GM23338 (cell line): ENCODE measurements around the gene CPAMD8. TPM values are rescaled to one million over a fixed set of nuclear protein-coding genes. Genes with fewer than 3 reads are reported as not detected.
"Not testable (repeated sequence)": the region's sequence is repeated elsewhere in the genome, so short reads cannot be mapped to it uniquely, and the experiment has no call there.

Experiments used
- ATAC-seq: fragments of 200-7000 bp; cut with Tn5 transposase; 3 replicates; pipeline ENCODE4 v1.9.1; 2020
- DNase-seq: peaks from one replicate; pipeline ENCODE4 v3.0.0-alpha.2; 2015; ENCODE audit warnings: low spot score
- H2AFZ ChIP-seq: fragments of 200-600 bp; sonication (generic); 2 replicates; pipeline ENCODE4 v1.8.0; 2016; ENCODE audit warnings: antibody characterized with exemption, mild to moderate bottlenecking, moderate library complexity
- H3F3A ChIP-seq: fragments of 200-600 bp; sonication (generic); replicated peaks from 2 replicates; pipeline ENCODE4 v1.8.0; 2017; ENCODE audit warnings: antibody characterized with exemption, mixed run types, low read depth
- H3K27ac ChIP-seq: fragments of 200-600 bp; sonication (generic); 2 replicates; pipeline ENCODE4 v1.6.1; 2016; ENCODE audit warnings: low read depth
- H3K27me3 ChIP-seq: fragments of 200-600 bp; sonication (generic); 2 replicates; pipeline ENCODE4 v1.8.0; 2016; ENCODE audit warnings: mild to moderate bottlenecking, mixed run types, moderate library complexity; ENCODE audit not compliant: insufficient read depth
- H3K36me3 ChIP-seq: fragments of 200-600 bp; sonication (generic); 2 replicates; pipeline ENCODE4 v1.8.0; 2016; ENCODE audit warnings: mild to moderate bottlenecking; ENCODE audit not compliant: insufficient read depth
- H3K4me1 ChIP-seq: fragments of 200-600 bp; sonication (generic); 2 replicates; pipeline ENCODE4 v1.8.0; 2016; ENCODE audit warnings: mild to moderate bottlenecking, moderate library complexity; ENCODE audit not compliant: insufficient read depth
- H3K4me2 ChIP-seq: fragments of 200-600 bp; sonication (generic); 2 replicates; pipeline ENCODE4 v1.7.1; 2017; ENCODE audit warnings: mixed run types
- H3K4me3 ChIP-seq: fragments of 200-600 bp; sonication (generic); 2 replicates; pipeline ENCODE4 v1.6.1; 2016; ENCODE audit warnings: mixed run types
- H3K79me2 ChIP-seq: fragments of 200-600 bp; sonication (generic); replicated peaks from 2 replicates; pipeline ENCODE4 v1.8.0; 2017; ENCODE audit warnings: mild to moderate bottlenecking; ENCODE audit not compliant: insufficient read depth
- H3K9me2 ChIP-seq: fragments of 200-600 bp; sonication (generic); 2 replicates; pipeline ENCODE4 v1.8.0; 2017; ENCODE audit not compliant: insufficient read depth
- H4K20me1 ChIP-seq: fragments of 200-600 bp; sonication (generic); replicated peaks from 2 replicates; pipeline ENCODE4 v1.8.0; 2017; ENCODE audit warnings: mild to moderate bottlenecking; ENCODE audit not compliant: insufficient read depth
- H3K27ac Mint-ChIP-seq: 2 replicates; pipeline ENCODE4 v1.8.0; 2020; ENCODE audit warnings: inconsistent platforms, mild to moderate bottlenecking, moderate library complexity, mixed read lengths
- H3K27me3 Mint-ChIP-seq: 3 replicates; pipeline ENCODE4 v1.8.0; 2022; ENCODE audit warnings: low read depth, mild to moderate bottlenecking, moderate library complexity, mixed read lengths, inconsistent platforms; ENCODE audit not compliant: insufficient read depth, poor library complexity
- H3K36me3 Mint-ChIP-seq: 3 replicates; pipeline ENCODE4 v1.8.0; 2021; ENCODE audit warnings: low read depth, mild to moderate bottlenecking, inconsistent platforms, moderate library complexity, mixed read lengths
- H3K4me1 Mint-ChIP-seq: 3 replicates; pipeline ENCODE4 v1.8.0; 2020; ENCODE audit warnings: mild to moderate bottlenecking, inconsistent platforms, mixed read lengths
- H3K4me3 Mint-ChIP-seq: 3 replicates; pipeline ENCODE4 v1.8.0; 2021; ENCODE audit warnings: moderate library complexity, mild to moderate bottlenecking, inconsistent platforms, mixed read lengths
- H3K9me3 Mint-ChIP-seq: 3 replicates; pipeline ENCODE4 v1.8.0; 2020; ENCODE audit warnings: moderate library complexity, mild to moderate bottlenecking, inconsistent platforms, mixed read lengths
- CREB1 ChIP-seq: fragments of 250-450 bp; sonication (Bioruptor Pico); IDR thresholded peaks from 2 replicates; pipeline ENCODE4 v1.5.0; 2020; ENCODE audit warnings: low read depth, mild to moderate bottlenecking, moderate library complexity
- EZH2phosphoT487 ChIP-seq: fragments of 200-600 bp; sonication (generic); IDR thresholded peaks from one replicate; pipeline ENCODE4 v1.8.1; 2018; ENCODE audit warnings: antibody characterized with exemption; ENCODE audit not compliant: unreplicated experiment
- STAT1 ChIP-seq: IDR thresholded peaks from one replicate; pipeline ENCODE4 v1.6.1; 2016; ENCODE audit warnings: antibody characterized with exemption; ENCODE audit not compliant: unreplicated experiment
- polyA plus RNA-seq: library from polyadenylated mRNA; unstranded; fragments of >200 nt; fragmentation: Nextera tagmentation; extraction: Ambion mirVana; gene quantifications from 2 replicates; pipeline ENCODE4 v1.2.1, GENCODE V29; 2016
- total RNA-seq: library from RNA; depleted of rRNA; stranded (reverse); fragments of >200 nt; shearing (Covaris generic); gene quantifications from 2 replicates; pipeline ENCODE4 v1.2.3, GENCODE V29; 2014
- TF ChIP-seq, protein P1 (sequence below), 2 experiments: fragments of 200-600 bp in 1 of 2; sonication (generic) in 1 of 2; conservative IDR thresholded peaks; 2 replicates each; pipeline versions ENCODE4 v1.5.1 to v1.6.1; 2016 to 2017; ENCODE audit warnings: antibody characterized with exemption in 2 of 2, low read depth in 2 of 2, mild to moderate bottlenecking in 2 of 2, moderate library complexity in 1 of 2
- TF ChIP-seq, protein P2 (sequence below): IDR thresholded peaks from 2 replicates; pipeline ENCODE4 v1.6.1; 2016; ENCODE audit warnings: antibody characterized with exemption
- TF ChIP-seq, protein P3 (sequence below): IDR thresholded peaks from one replicate; pipeline ENCODE4 v1.6.1; 2018; ENCODE audit warnings: antibody characterized with exemption; ENCODE audit not compliant: unreplicated experiment

CPAMD8 gene
- total and polyA plus RNA-seq, 2 experiments from 2014 or later, result 4.4 to 11.8 TPM

DNA sequence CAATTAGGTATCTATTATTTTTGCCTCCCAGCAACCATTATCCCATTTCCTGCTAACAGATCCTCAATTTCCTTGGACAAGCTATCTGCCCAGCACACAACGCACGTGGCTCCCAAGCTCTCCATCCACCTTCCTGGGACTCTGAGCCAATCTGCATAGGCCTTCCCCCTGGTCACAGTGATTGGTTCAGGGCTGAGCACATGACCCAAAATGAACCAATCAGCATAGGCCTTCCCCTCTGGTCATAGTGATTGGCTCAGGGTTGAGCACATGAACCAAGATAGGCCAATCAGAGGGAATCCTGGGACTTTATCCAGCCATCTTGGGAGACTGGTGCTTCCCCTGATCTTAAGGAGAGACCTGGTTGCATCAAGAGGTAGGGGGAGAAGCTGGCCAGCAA is 5.8 kb downstream of the CPAMD8 start (continued):
- no peak for TF ChIP-seq EZH2phosphoT487

DNA sequence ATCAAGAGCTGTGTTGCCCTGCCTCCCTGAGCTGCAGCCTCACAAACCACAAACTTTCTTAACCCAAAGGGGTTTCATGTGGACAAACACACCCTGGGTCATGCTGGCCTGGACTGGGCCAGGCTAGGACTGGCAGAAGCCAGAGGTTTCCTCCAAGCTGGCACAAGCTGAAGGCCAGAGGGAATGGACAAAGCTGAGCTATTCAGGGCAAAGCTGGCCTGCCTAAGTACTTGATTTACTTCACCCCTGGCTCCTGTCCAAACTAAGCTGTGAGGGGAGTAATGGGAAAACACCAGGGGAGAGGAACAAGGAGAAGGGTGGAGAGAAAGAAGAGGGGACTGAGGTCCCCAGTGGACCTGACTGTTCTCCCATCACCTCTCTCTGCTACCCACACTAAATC is 6.2 kb downstream of the CPAMD8 start:
- TF ChIP-seq CREB1 (CRISPR knock-in tag) (no peak), EZH2phosphoT487 (no peak)
- TF ChIP-seq, protein P1, sequence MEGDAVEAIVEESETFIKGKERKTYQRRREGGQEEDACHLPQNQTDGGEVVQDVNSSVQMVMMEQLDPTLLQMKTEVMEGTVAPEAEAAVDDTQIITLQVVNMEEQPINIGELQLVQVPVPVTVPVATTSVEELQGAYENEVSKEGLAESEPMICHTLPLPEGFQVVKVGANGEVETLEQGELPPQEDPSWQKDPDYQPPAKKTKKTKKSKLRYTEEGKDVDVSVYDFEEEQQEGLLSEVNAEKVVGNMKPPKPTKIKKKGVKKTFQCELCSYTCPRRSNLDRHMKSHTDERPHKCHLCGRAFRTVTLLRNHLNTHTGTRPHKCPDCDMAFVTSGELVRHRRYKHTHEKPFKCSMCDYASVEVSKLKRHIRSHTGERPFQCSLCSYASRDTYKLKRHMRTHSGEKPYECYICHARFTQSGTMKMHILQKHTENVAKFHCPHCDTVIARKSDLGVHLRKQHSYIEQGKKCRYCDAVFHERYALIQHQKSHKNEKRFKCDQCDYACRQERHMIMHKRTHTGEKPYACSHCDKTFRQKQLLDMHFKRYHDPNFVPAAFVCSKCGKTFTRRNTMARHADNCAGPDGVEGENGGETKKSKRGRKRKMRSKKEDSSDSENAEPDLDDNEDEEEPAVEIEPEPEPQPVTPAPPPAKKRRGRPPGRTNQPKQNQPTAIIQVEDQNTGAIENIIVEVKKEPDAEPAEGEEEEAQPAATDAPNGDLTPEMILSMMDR (conservative IDR thresholded peaks at IDR 0.05; ENCODE audit: low read depth in 2 of 2), result no peak
- TF ChIP-seq, protein P2, sequence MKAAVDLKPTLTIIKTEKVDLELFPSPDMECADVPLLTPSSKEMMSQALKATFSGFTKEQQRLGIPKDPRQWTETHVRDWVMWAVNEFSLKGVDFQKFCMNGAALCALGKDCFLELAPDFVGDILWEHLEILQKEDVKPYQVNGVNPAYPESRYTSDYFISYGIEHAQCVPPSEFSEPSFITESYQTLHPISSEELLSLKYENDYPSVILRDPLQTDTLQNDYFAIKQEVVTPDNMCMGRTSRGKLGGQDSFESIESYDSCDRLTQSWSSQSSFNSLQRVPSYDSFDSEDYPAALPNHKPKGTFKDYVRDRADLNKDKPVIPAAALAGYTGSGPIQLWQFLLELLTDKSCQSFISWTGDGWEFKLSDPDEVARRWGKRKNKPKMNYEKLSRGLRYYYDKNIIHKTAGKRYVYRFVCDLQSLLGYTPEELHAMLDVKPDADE, result no peak
- H3K27me3 ChIP-seq, result peaks cover 3% of the 10 kb centered on the region; the same call in 1 of the 2 replicates
- no peak overlapping the region for H3K4me3 ChIP-seq
- H3F3A ChIP-seq, result no peaks in the 10 kb centered on the region
- Mint-ChIP-seq H3K27me3 (peaks cover 11% of the 10 kb centered on the region), H3K27ac (no peak overlapping the region), H3K4me3 (no peak overlapping the region), H3K36me3 (peaks cover 47% of the 10 kb centered on the region), H3K4me1 (no peaks in the 10 kb centered on the region), H3K9me3 (peaks cover 47% of the 10 kb centered on the region)
- no peak overlapping the region for H3K4me2 ChIP-seq
- DNase-seq (no peak), ATAC-seq (no peak)
- peaks cover 2% of the 10 kb centered on the region; the same call in 1 of the 2 replicates for H3K4me1 ChIP-seq
- no peak overlapping the region for H3K27ac ChIP-seq
- no peaks in the 10 kb centered on the region for H3K9me2 ChIP-seq
- no peaks in the 10 kb centered on the region for H4K20me1 ChIP-seq
- H3K36me3 ChIP-seq, result 0 out of 2 replicates have a peak, but pooled peaks cover 2% of the 10 kb centered on the region
- peaks cover 10% of the 10 kb centered on the region for H3K79me2 ChIP-seq
- H2AFZ ChIP-seq, result no peak overlapping the region

DNA sequence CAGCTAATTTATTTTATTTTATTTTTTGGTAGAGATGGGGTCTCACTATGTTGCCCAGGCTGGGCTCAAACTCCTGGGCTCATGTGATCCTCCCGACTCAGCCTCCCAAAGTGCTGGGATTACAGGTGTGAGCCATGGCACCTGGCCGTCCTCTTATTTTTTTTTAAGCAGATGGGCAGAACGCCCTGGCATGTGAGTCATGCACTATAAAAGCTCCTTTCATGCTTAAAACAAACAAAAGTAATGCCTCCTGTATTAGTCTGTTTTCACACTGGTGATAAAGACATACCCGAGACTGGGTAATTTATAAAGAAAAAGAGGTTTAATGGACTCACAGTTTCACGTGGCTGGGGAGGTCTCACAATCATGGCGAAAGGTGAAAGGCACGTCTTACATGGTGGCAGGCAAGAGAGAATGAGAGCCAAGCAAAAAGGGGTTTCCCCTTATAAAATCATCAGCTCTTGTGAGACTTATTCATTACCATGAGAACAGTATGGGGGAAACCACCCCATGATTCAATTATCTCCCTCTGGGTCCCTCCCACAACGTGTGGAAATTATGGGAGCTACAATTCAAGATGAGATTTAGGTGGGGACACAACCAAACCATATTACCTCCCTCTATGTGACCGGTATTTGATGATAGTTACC is 12.3 kb downstream of the CPAMD8 start:
- H3K4me1 Mint-ChIP-seq, ATAC-seq, H3K4me3 Mint-ChIP-seq, H3K79me2 ChIP-seq, H4K20me1 ChIP-seq, H3F3A ChIP-seq, H3K27ac ChIP-seq, H3K4me2 ChIP-seq, H3K4me3 ChIP-seq, H2AFZ ChIP-seq, H3K4me1 ChIP-seq, H3K27me3 ChIP-seq, DNase-seq, H3K36me3 ChIP-seq, H3K9me2 ChIP-seq, H3K27ac Mint-ChIP-seq, H3K27me3 Mint-ChIP-seq: not testable (repeated sequence)
- Mint-ChIP-seq H3K36me3 (peaks cover 19% of the 10 kb centered on the region), H3K9me3 (peaks cover 16% of the 10 kb centered on the region)

DNA sequence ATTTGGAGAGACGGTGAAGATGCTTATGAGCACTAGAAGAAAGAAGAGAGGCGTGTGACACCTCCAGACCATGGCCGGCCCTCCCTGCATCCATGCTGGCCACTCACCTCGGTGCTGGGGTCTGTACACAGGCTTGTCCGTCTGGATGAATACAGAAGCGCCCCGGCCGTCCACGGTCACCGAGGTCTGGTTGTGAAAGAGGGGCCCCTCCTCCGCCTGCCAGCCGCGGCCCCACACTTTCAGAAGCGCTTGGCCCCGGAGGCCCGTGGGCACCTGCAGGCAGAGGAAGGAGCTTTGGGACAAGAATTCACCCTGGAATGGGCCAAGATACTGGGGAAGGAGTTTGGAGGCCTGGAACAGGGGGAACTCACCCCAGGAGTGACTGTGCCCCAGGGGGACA is 15.1 kb downstream of the CPAMD8 start:
- no peaks in the 10 kb centered on the region for H3K27me3 ChIP-seq
- H3K4me2 ChIP-seq, result no peak overlapping the region
- peaks cover 3% of the 10 kb centered on the region for H3K27me3 Mint-ChIP-seq
- H3K27ac ChIP-seq, result no peak overlapping the region
- H3K4me1 Mint-ChIP-seq, result no peaks in the 10 kb centered on the region
- no peaks in the 10 kb centered on the region for H4K20me1 ChIP-seq
- DNase-seq, result no peak
- H3K9me2 ChIP-seq, result no peaks in the 10 kb centered on the region
- H3K4me3 ChIP-seq, result no peak overlapping the region
- H3K79me2 ChIP-seq, result no peaks in the 10 kb centered on the region
- no peak overlapping the region for H2AFZ ChIP-seq
- H3K27ac Mint-ChIP-seq, result peak overlapping the region; percentile 73; the same call in 1 of the 2 replicates
- ATAC-seq, result no peak
- no peaks in the 10 kb centered on the region for H3K4me1 ChIP-seq
- no peaks in the 10 kb centered on the region for H3F3A ChIP-seq
- no peaks in the 10 kb centered on the region for H3K36me3 ChIP-seq
- H3K9me3 Mint-ChIP-seq, result peaks cover 4% of the 10 kb centered on the region
- peaks cover 18% of the 10 kb centered on the region for H3K36me3 Mint-ChIP-seq
- no peak overlapping the region for H3K4me3 Mint-ChIP-seq
- TF ChIP-seq, protein P3, sequence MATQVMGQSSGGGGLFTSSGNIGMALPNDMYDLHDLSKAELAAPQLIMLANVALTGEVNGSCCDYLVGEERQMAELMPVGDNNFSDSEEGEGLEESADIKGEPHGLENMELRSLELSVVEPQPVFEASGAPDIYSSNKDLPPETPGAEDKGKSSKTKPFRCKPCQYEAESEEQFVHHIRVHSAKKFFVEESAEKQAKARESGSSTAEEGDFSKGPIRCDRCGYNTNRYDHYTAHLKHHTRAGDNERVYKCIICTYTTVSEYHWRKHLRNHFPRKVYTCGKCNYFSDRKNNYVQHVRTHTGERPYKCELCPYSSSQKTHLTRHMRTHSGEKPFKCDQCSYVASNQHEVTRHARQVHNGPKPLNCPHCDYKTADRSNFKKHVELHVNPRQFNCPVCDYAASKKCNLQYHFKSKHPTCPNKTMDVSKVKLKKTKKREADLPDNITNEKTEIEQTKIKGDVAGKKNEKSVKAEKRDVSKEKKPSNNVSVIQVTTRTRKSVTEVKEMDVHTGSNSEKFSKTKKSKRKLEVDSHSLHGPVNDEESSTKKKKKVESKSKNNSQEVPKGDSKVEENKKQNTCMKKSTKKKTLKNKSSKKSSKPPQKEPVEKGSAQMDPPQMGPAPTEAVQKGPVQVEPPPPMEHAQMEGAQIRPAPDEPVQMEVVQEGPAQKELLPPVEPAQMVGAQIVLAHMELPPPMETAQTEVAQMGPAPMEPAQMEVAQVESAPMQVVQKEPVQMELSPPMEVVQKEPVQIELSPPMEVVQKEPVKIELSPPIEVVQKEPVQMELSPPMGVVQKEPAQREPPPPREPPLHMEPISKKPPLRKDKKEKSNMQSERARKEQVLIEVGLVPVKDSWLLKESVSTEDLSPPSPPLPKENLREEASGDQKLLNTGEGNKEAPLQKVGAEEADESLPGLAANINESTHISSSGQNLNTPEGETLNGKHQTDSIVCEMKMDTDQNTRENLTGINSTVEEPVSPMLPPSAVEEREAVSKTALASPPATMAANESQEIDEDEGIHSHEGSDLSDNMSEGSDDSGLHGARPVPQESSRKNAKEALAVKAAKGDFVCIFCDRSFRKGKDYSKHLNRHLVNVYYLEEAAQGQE, result no peak
- TF ChIP-seq, protein P2, result no peak
- TF ChIP-seq, protein P1 (conservative IDR thresholded peaks at IDR 0.05; ENCODE audit: low read depth in 2 of 2), result no peak
- TF ChIP-seq STAT1, result no peak
